ENCODE results near the gene NUDT19. TPM values are rescaled to one million over a fixed set of nuclear protein-coding genes. Genes with fewer than 3 reads are reported as not detected.
A peak's percentile ranks its signal among the peaks of the same experiment; 100 is the strongest.
"Not testable (repeated sequence)": the region's sequence is repeated elsewhere in the genome, so short reads cannot be mapped to it uniquely, and the experiment has no call there.

NUDT19 gene
- polyA plus RNA-seq (ENCODE audit: insufficient read depth in 1 of 5, insufficient read length in 5 of 5, low replicate concordance in 1 of 5) = 10 to 100 TPM in 3 of 5 donors, 1 to 10 TPM in 2; 7.8 to 11.6 (median 11.2) TPM
- long read RNA-seq, donor 1, transcript NUDT19-201 (3 exons, 2,967 nt) = major isoform, 6 of 6 reads
- long read RNA-seq, donor 1, partial matches to known transcripts = 0 of 6 reads
- long read RNA-seq, donor 1, other reads (novel, unspliced or antisense) = 0 of 6 reads
- long read RNA-seq, donor 2, partial matches to known transcripts = 0 of 1 reads
- long read RNA-seq, donor 2, other reads (novel, unspliced or antisense) = 0 of 1 reads
- long read RNA-seq, donor 3, partial matches to known transcripts = 43 of 43 reads
- long read RNA-seq, donor 3, other reads (novel, unspliced or antisense) = 0 of 43 reads
- long read RNA-seq, donor 4, partial matches to known transcripts = 8 of 9 reads
- long read RNA-seq, donor 4, other reads (novel, unspliced or antisense) = 0 of 9 reads
- long read RNA-seq, donor 5, partial matches to known transcripts = 0 of 3 reads
- long read RNA-seq, donor 5, other reads (novel, unspliced or antisense) = 0 of 3 reads
- long read RNA-seq, donor 6, transcript NUDT19-201 (3 exons, 2,967 nt) = major isoform, 5 of 34 reads
- long read RNA-seq, donor 6, partial matches to known transcripts = 29 of 34 reads
- long read RNA-seq, donor 6, other reads (novel, unspliced or antisense) = 0 of 34 reads
- long read RNA-seq, donor 7, partial matches to known transcripts = 0 of 4 reads
- long read RNA-seq, donor 7, other reads (novel, unspliced or antisense) = 0 of 4 reads
- long read RNA-seq, donor 8 = 0 reads

GRCh38 chr19:32691291-32691951 is at the start of gene NUDT19:
TSS of gene NUDT19 (plus strand) at chr19:32691821. CDS start at chr19:32691961, 140 bp downstream.
- peak; percentile 78 to 79 for DNase-seq

- DNase-seq = no peak
Observed at GRCh38 chr19:32642771-32643170, 48.9 kb upstream of the NUDT19 start.

GRCh38 chr19:32646556-32646955 is 45.1 kb upstream of the NUDT19 start:
- DNase-seq = no peak

GRCh38 chr19:32647361-32647760 is 44.3 kb upstream of the NUDT19 start:
- no peak for DNase-seq

- DNase-seq = no peak
Observed at GRCh38 chr19:32649751-32650150, 41.9 kb upstream of the NUDT19 start.

GRCh38 chr19:32650671-32651070 is 41.0 kb upstream of the NUDT19 start:
- DNase-seq = no peak

GRCh38 chr19:32651729-32652140 is 39.9 kb upstream of the NUDT19 start:
- DNase-seq = peak in 1 of 2 donors; percentile 55

- not testable (repeated sequence) for DNase-seq
Observed at GRCh38 chr19:32652331-32652730, 39.3 kb upstream of the NUDT19 start.

- DNase-seq = peak; percentile 69 to 73
Observed at GRCh38 chr19:32652894-32653598, 38.6 kb upstream of the NUDT19 start.

- no peak for DNase-seq
Observed at GRCh38 chr19:32653599-32653915, 38.1 kb upstream of the NUDT19 start.

GRCh38 chr19:32656379-32656778 is 35.2 kb upstream of the NUDT19 start:
- not testable (repeated sequence) for DNase-seq

GRCh38 chr19:32658075-32658474 is 33.5 kb upstream of the NUDT19 start:
- no peak for DNase-seq

GRCh38 chr19:32658527-32658926 is 33.1 kb upstream of the NUDT19 start:
- no peak for DNase-seq

GRCh38 chr19:32661318-32661717 is 30.3 kb upstream of the NUDT19 start:
- no peak for DNase-seq

- no peak for DNase-seq
Observed at GRCh38 chr19:32662186-32662585, 29.4 kb upstream of the NUDT19 start.

GRCh38 chr19:32666084-32666483 is 25.5 kb upstream of the NUDT19 start:
- DNase-seq = no peak

GRCh38 chr19:32669310-32669709 is 22.3 kb upstream of the NUDT19 start:
- no peak for DNase-seq

GRCh38 chr19:32671883-32672593 is 19.6 kb upstream of the NUDT19 start:
- no peak for DNase-seq

- no peak for DNase-seq
Observed at GRCh38 chr19:32672841-32673240, 18.8 kb upstream of the NUDT19 start.

GRCh38 chr19:32673573-32673972 is 18.0 kb upstream of the NUDT19 start:
- DNase-seq = no peak
